Measurements from ENCODE around the gene TAF4. TPM values are rescaled to one million over a fixed set of nuclear protein-coding genes. Genes with fewer than 3 reads are reported as not detected.

The TAF4 gene
- total RNA-seq, 4 donors from 2014 or later = 8.0 to 24.9 (median 13.9) TPM

DNA sequence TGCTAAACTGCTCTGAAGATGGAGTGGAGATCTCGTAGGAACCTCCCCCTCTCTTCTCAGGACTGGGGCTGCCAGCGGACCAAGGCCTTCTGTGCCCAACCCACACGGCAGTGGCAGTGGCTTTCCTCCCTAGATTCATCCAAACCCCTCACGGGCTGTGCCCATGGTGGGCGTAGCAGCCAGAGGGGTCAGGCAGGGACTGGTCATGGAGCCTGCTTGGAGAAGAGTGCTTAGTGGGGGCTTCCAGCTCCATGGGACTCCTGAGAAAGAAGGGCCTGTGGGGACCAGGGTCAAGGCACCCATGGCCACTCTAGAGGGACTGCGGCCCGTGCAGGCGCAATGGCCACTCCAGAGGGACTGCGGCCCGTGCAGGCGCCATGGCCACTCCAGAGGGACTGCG is 86.6 kb downstream of the TAF4 start:
- Histone ChIP-seq H3K27ac (no peak overlapping the region), H3K9me3 (no peaks in the 10 kb centered on the region), H3K27me3 (no peaks in the 10 kb centered on the region), H3K4me1 (no peaks in the 10 kb centered on the region), H3K36me3 (peaks cover 0 to 6% of the 10 kb centered on the region in 2 donors), H3K4me3 (no peak overlapping the region)
- DNase-seq = no peak
- intact Hi-C loops (cut with DNase I; ENCODE audit: low total_unique reads) = no loop called here
- no peak for TF ChIP-seq POLR2A (IDR thresholded peaks at IDR 0.05)
- TF ChIP-seq, protein P1, sequence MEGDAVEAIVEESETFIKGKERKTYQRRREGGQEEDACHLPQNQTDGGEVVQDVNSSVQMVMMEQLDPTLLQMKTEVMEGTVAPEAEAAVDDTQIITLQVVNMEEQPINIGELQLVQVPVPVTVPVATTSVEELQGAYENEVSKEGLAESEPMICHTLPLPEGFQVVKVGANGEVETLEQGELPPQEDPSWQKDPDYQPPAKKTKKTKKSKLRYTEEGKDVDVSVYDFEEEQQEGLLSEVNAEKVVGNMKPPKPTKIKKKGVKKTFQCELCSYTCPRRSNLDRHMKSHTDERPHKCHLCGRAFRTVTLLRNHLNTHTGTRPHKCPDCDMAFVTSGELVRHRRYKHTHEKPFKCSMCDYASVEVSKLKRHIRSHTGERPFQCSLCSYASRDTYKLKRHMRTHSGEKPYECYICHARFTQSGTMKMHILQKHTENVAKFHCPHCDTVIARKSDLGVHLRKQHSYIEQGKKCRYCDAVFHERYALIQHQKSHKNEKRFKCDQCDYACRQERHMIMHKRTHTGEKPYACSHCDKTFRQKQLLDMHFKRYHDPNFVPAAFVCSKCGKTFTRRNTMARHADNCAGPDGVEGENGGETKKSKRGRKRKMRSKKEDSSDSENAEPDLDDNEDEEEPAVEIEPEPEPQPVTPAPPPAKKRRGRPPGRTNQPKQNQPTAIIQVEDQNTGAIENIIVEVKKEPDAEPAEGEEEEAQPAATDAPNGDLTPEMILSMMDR (IDR thresholded peaks at IDR 0.05 in 4 of 5, conservative IDR thresholded peaks at IDR 0.05 in 1 of 5) = no peak
- no peak for ATAC-seq
- in situ Hi-C loops (cut with MboI; ENCODE audit: low sequenced_read_pairs in 4 of 4) = no loop called here

DNA sequence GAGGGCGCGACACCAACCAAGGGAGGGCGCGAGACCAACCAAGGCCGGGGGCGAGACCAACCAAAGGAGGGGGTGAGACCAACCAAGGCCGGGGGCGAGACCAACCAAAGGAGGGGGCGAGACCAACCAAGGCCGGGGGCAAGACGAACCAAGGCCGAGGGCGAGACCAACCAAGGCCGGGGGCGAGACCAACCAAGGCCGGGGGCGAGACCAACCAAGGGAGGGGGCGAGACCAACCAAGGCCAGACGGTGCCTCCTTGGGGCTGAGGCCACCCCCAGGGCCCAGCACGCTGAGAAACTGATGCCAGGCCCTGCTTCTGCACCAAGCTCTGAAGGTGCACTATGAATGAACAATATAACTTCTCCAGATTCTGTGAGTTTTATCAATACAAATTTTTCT is 87.2 kb downstream of the TAF4 start:
- in situ Hi-C loops (cut with MboI; ENCODE audit: low sequenced_read_pairs in 4 of 4) (no loop called here), intact Hi-C loops (cut with DNase I; ENCODE audit: low total_unique reads) (no loop called here)
- DNase-seq (no peak), ATAC-seq (no peak)
- no peak overlapping the region for H3K27ac ChIP-seq
- peaks cover 0 to 10% of the 10 kb centered on the region in 2 donors for H3K36me3 ChIP-seq
- no peaks in the 10 kb centered on the region for H3K4me1 ChIP-seq
- no peaks in the 10 kb centered on the region for H3K9me3 ChIP-seq
- H3K4me3 ChIP-seq = no peak overlapping the region
- TF ChIP-seq, protein P1 (IDR thresholded peaks at IDR 0.05 in 4 of 5, conservative IDR thresholded peaks at IDR 0.05 in 1 of 5) = no peak
- no peak for TF ChIP-seq POLR2A (IDR thresholded peaks at IDR 0.05)
- no peaks in the 10 kb centered on the region for H3K27me3 ChIP-seq

DNA sequence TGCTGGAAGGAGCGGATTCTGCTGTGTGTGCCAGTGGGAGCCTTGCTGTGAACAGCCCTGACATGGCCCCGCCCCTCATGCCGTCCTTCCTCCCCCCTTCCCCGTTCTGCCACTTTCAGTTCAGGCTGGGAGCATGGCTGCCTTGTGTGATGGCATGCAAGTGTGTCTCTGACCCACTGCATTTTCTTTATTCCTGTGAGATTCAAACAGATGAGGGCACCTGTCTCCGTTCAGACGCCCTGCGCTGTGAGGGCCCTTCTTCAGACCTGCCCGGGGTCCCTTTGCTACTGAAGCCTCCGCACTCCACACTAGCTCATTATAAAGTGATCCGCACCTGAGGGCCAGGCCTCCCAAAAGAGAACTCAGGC is 88.3 kb downstream of the TAF4 start:
- Histone ChIP-seq H3K4me3 (no peak overlapping the region), H3K4me1 (no peaks in the 10 kb centered on the region), H3K9me3 (no peaks in the 10 kb centered on the region), H3K27me3 (no peaks in the 10 kb centered on the region), H3K27ac (no peak overlapping the region), H3K36me3 (peaks cover 0 to 21% of the 10 kb centered on the region in 2 donors)
- intact Hi-C loops (cut with DNase I; ENCODE audit: low total_unique reads) = no loop called here
- no peak for TF ChIP-seq POLR2A (IDR thresholded peaks at IDR 0.05)
- TF ChIP-seq, protein P1 (IDR thresholded peaks at IDR 0.05 in 4 of 5, conservative IDR thresholded peaks at IDR 0.05 in 1 of 5) = no peak
- ATAC-seq = no peak
- in situ Hi-C loops (cut with MboI; ENCODE audit: low sequenced_read_pairs in 4 of 4) = no loop called here
- no peak for DNase-seq

DNA sequence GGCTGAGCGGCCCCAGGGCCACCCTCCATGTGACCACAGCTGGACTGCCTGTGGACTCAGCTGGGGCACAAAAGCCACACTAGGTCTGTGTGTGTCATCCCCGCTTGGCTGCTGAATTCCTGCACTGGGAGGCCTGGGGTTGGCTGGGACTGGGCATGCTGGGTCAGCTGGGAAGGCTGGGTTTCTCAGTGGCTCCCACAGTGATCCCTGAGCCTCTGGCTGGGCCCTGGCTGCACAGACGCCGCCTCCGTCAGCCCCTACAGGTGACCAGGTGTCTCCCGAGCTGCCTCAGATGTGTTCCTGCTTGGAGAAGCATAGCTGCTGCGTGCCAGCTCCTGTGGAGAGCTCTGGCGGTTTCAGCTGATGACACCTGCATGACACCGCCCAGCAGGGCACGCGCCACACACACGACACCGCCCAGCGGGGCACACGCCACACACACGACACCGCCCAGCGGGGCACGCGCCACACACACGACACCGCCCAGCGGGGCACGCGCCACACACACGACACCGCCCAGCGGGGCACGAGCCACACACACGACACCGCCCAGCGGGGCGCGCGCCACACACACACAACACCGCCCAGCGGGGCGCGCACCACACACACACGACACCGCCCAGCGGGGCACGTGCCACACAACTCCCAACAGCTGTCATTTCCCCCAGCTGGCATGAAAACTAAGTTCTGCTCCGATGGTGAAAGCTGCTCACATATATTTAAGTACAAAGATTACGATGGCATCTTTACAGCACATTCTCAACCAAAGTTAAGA is 88.8 kb downstream of the TAF4 start:
- Histone ChIP-seq H3K4me3 (no peak overlapping the region), H3K36me3 (peaks cover 0 to 22% of the 10 kb centered on the region in 2 donors), H3K4me1 (no peaks in the 10 kb centered on the region), H3K27me3 (no peaks in the 10 kb centered on the region), H3K27ac (no peak overlapping the region), H3K9me3 (no peaks in the 10 kb centered on the region)
- no peak for DNase-seq
- TF ChIP-seq, protein P1 (IDR thresholded peaks at IDR 0.05 in 4 of 5, conservative IDR thresholded peaks at IDR 0.05 in 1 of 5) = no peak
- no peak for TF ChIP-seq POLR2A (IDR thresholded peaks at IDR 0.05)
- no peak for ATAC-seq
- in situ Hi-C loops (cut with MboI; ENCODE audit: low sequenced_read_pairs in 4 of 4) = no loop called here
- intact Hi-C loops (cut with DNase I; ENCODE audit: low total_unique reads) = no loop called here

DNA sequence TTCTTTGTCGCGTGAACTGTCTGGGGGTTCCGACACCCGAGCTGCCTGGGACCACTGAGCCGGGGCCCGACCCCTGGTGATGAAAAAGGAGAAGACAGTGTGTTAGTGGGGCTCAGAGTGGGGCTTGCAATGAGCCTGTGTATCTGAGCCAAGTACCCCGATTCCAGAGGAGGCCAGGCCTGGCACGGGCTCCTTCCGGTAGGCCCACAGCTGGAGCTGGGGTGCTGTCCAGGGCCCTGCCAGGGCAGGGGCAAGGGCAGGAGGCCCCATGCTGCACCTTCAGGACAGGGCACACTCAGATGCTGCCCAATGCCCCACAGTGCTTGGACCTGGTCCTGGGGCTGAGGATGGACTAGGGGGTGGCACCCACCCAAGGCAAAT is 89.4 kb downstream of the TAF4 start:
- no peak for ATAC-seq

More for the DNA sequence above, 89.4 kb downstream of the TAF4 start:
- H3K27ac ChIP-seq = no peak overlapping the region
- H3K27me3 ChIP-seq = no peaks in the 10 kb centered on the region
- intact Hi-C loops (cut with DNase I; ENCODE audit: low total_unique reads) = no loop called here
- H3K4me1 ChIP-seq = no peaks in the 10 kb centered on the region
- in situ Hi-C loops (cut with MboI; ENCODE audit: low sequenced_read_pairs in 4 of 4) = no loop called here
- peaks cover 0 to 22% of the 10 kb centered on the region in 2 donors for H3K36me3 ChIP-seq
- H3K4me3 ChIP-seq = no peak overlapping the region
- TF ChIP-seq, protein P1 (IDR thresholded peaks at IDR 0.05 in 4 of 5, conservative IDR thresholded peaks at IDR 0.05 in 1 of 5) = no peak
- no peak for TF ChIP-seq POLR2A (IDR thresholded peaks at IDR 0.05)
- H3K9me3 ChIP-seq = no peaks in the 10 kb centered on the region
- DNase-seq = no peak

All from gastrocnemius medialis (tissue), 4 donors.